IMR-90 (cell line): ENCODE results near the gene ZNF669.

Experiments used
- CEBPB ChIP-seq: IDR thresholded peaks from 2 replicates; pipeline ENCODE4 v1.6.1; 2012; ENCODE audit warnings: low read depth, low read length, improper control_type of control experiment
- CHD1 ChIP-seq: IDR thresholded peaks from 2 replicates; pipeline ENCODE4 v1.6.1; 2012; ENCODE audit warnings: low read depth, low read length, improper control_type of control experiment
- CTCF ChIP-seq: conservative IDR thresholded peaks from 2 replicates; pipeline ENCODE4 v1.5.1; 2012; ENCODE audit warnings: mild to moderate bottlenecking, low read depth, low read length, improper control_type of control experiment
- FOS ChIP-seq: fragments of 150-350 bp; IDR thresholded peaks from 2 replicates; pipeline ENCODE4 v1.6.1; 2016; ENCODE audit warnings: low read depth, low read length
- MAFK ChIP-seq: IDR thresholded peaks from 2 replicates; pipeline ENCODE4 v1.6.1; 2012; ENCODE audit warnings: low read depth, low read length, improper control_type of control experiment
- MXI1 ChIP-seq: IDR thresholded peaks from 2 replicates; pipeline ENCODE4 v1.6.1; 2012; ENCODE audit warnings: low read depth, mild to moderate bottlenecking, low read length, moderate library complexity, borderline replicate concordance
- NFE2L2 ChIP-seq: fragments of 150-350 bp; IDR thresholded peaks from 2 replicates; pipeline ENCODE4 v1.6.1; 2016; ENCODE audit warnings: low read depth, mild to moderate bottlenecking, low read length
- POLR2A ChIP-seq: IDR thresholded peaks from 2 replicates; pipeline ENCODE4 v1.6.1; 2012; ENCODE audit warnings: mild to moderate bottlenecking, low read depth, low read length
- RCOR1 ChIP-seq: IDR thresholded peaks from 2 replicates; pipeline ENCODE4 v1.6.1; 2012; ENCODE audit warnings: mild to moderate bottlenecking, low read length, improper control_type of control experiment; ENCODE audit not compliant: insufficient replicate concordance

- no peak for TF ChIP-seq FOS
- no peak for TF ChIP-seq CTCF
- no peak for TF ChIP-seq POLR2A
- TF ChIP-seq RCOR1 = no peak
- no peak for TF ChIP-seq CHD1
- TF ChIP-seq NFE2L2 = no peak
- no peak for TF ChIP-seq MAFK
- no peak for TF ChIP-seq CEBPB
- no peak for TF ChIP-seq MXI1
Observed at GRCh38 chr1:247056071-247056470, 48.1 kb downstream of the ZNF669 start.
